ENCODE results near the gene ARHGEF17. TPM values are rescaled to one million over a fixed set of nuclear protein-coding genes. Genes with fewer than 3 reads are reported as not detected.

Gene ARHGEF17
- total RNA-seq, 3 donors from 2014 or later, result 7.6 to 75.8 (median 13.6) TPM

DNA sequence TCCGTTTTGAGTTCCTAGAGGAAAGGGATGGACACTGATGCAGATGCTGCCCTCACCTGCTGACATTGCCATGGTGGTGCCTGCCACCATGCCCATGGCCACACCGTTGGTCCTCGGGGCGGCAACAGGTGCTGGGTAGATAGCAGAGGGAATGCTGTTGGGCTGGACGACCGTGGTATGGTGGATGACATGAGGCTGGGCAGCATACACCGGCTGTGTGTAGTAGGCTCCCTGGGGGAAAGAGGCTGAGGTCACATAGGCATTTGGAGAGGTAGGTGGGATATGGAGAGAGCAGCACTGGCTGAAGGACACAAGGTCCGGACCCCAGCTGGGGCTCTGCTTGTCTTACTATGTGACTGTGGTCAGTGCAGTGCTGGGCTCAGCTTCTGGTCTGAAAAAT, 101.4 kb downstream of the ARHGEF17 start:
- no peak for DNase-seq
- TF ChIP-seq CTCF (IDR thresholded peaks at IDR 0.05), result no peak
- H3K4me1 ChIP-seq (ENCODE audit: low read depth), result no peaks in the 10 kb centered on the region
- H3K4me3 ChIP-seq, result no peak overlapping the region
- no peak for ATAC-seq
- H3K9me3 ChIP-seq, result no peaks in the 10 kb centered on the region
- no peaks in the 10 kb centered on the region for H3K36me3 ChIP-seq (ENCODE audit: low read depth)
- intact Hi-C loops (cut with DNase I, micrococcal nuclease), result no loop called here

DNA sequence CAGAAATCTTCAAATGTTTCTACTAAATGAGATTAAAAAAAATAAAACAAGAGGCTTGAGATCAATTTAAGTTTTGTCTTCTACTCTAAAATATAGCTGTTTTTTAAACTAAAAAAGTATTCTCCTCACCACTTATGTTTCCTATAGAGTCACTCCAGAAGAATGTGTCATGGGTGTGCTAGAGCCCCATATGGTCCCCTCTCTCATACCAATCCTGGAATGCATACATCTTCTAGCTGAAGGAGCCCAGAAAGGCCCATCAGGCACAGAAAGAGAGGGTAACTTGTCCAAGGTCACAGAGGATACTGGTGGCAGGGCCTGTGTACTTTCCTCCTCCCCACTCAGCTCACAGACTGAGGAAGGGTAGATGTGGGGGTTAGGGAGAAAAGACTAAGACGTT, 102.6 kb downstream of the ARHGEF17 start:
- no peak for TF ChIP-seq CTCF (IDR thresholded peaks at IDR 0.05)
- Histone ChIP-seq H3K9me3 (no peaks in the 10 kb centered on the region), H3K36me3 (ENCODE audit: low read depth) (no peaks in the 10 kb centered on the region), H3K4me1 (ENCODE audit: low read depth) (no peaks in the 10 kb centered on the region), H3K4me3 (no peak overlapping the region)
- no peak for ATAC-seq
- DNase-seq, result no peak
- intact Hi-C loops (cut with DNase I, micrococcal nuclease), result no loop called here

DNA sequence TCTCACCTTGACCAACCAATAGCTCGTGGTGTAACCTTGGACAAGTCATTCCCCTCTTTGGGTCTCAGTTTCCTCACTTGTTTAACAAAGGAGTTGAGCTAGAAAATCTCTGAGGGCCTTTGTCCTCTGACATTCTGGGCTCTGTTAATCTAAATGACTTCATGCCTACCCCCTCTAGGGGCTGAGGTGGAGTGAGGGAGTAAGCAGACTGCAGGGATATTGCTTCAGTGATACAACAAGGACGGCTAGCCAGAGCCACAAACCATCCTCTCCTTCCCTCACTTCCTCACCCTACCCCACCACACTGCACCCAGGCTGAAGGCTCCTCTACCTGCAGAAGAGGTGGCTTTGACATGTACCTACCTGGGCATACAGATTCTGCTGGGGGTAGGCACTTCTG, 103.0 kb downstream of the ARHGEF17 start:
- no peaks in the 10 kb centered on the region for H3K36me3 ChIP-seq (ENCODE audit: low read depth)
- intact Hi-C loops (cut with DNase I, micrococcal nuclease), result no loop called here
- DNase-seq, result no peak
- no peak for TF ChIP-seq CTCF (IDR thresholded peaks at IDR 0.05)
- H3K4me3 ChIP-seq, result no peak overlapping the region
- no peak for ATAC-seq
- H3K9me3 ChIP-seq, result no peaks in the 10 kb centered on the region
- H3K4me1 ChIP-seq (ENCODE audit: low read depth), result no peaks in the 10 kb centered on the region

DNA sequence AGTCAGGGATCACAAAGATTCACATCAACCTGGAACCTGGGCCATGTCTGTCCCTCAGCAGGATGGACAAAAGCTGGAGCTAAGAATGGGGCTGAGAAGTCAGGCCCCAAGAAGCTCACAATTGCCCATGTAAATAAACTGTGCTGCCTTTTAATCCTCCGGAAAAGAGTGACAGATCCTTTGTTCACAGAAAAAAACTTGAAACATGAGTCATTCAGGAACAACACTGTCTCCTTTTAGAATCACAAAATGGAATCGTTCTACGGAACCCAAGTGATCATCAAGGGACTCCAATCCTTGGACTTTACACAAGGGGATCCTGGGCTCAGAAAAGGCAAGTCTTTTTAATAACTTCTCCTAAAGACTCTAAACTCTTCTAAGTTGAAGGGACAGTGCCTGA, 104.2 kb downstream of the ARHGEF17 start:
- intact Hi-C loops (cut with DNase I, micrococcal nuclease), result no loop called here
- no peak for ATAC-seq

GRCh38 chr11:73413256-73413655, 105.2 kb downstream of the ARHGEF17 start:
- DNase-seq (no peak), ATAC-seq (no peak)
- H3K4me3 ChIP-seq, result no peak overlapping the region
- H3K9me3 ChIP-seq, result no peaks in the 10 kb centered on the region
- TF ChIP-seq CTCF (IDR thresholded peaks at IDR 0.05), result no peak
- no peaks in the 10 kb centered on the region for H3K36me3 ChIP-seq (ENCODE audit: low read depth)
- intact Hi-C loops (cut with DNase I, micrococcal nuclease), result no loop called here
- no peaks in the 10 kb centered on the region for H3K4me1 ChIP-seq (ENCODE audit: low read depth)

More for the DNA sequence above, 104.2 kb downstream of the ARHGEF17 start:
- H3K4me1 ChIP-seq (ENCODE audit: low read depth), result no peaks in the 10 kb centered on the region
- H3K9me3 ChIP-seq, result no peaks in the 10 kb centered on the region
- no peak for TF ChIP-seq CTCF (IDR thresholded peaks at IDR 0.05)
- H3K4me3 ChIP-seq, result no peak overlapping the region
- no peak for DNase-seq
- H3K36me3 ChIP-seq (ENCODE audit: low read depth), result no peaks in the 10 kb centered on the region

DNA sequence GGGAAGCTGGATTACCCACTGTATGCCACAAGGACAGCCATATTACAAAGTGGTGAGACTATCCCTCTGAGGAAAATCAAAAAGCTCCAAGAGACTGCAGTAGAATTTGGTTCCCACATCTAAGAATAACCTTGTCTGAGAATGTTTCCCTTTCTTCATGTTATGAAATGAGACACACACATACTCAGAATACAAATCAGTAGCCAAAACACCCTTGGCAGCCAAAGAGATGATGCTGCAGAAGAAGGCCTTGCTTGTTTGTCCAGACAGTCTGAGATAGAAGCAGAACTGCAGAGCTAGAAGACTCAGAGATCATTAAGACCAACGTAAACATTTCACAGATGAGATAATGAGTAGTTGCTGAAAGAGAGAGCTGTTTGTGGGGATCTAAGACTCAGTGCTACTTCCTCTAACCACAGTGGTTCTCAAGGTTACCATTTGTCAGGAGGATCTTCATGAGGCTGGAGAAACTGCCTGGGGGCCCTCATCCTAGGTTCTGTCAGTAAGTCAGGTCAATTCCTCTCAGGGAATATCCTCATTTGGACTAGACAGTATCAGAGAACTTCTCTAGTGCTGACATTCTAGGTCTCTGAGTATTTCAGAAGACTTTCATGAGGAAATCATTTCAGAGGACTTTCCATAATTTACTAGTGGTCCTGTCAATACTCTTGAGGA, 107.0 kb downstream of the ARHGEF17 start:
- peak; percentile 28 for ATAC-seq
- Histone ChIP-seq H3K4me1 (ENCODE audit: low read depth) (no peaks in the 10 kb centered on the region), H3K36me3 (ENCODE audit: low read depth) (no peaks in the 10 kb centered on the region), H3K9me3 (no peaks in the 10 kb centered on the region), H3K4me3 (no peak overlapping the region)
- no peak for DNase-seq
- intact Hi-C loops (cut with DNase I, micrococcal nuclease), result no loop called here
- TF ChIP-seq CTCF (IDR thresholded peaks at IDR 0.05), result no peak
